Osteoblast (primary cell): ENCODE measurements around the gene PLEKHG4B. TPM values are rescaled to one million over a fixed set of nuclear protein-coding genes. Genes with fewer than 3 reads are reported as not detected.

Experiments used
- DNase-seq: peaks from one replicate; pipeline ENCODE4 v3.0.0; 2011; ENCODE audit warnings: low spot score, mixed read lengths; ENCODE audit not compliant: insufficient read length; ENCODE audit errors: missing footprints
- H2AFZ ChIP-seq: 2 replicates; pipeline ENCODE4 v1.6.0; 2011; ENCODE audit warnings: mild to moderate bottlenecking, low read length
- H3K27ac ChIP-seq: 2 replicates; pipeline ENCODE4 v1.5.1; 2011; ENCODE audit warnings: mild to moderate bottlenecking, low read depth, low read length, moderate library complexity
- H3K27me3 ChIP-seq: 2 replicates; pipeline ENCODE4 v1.6.0; 2012; ENCODE audit warnings: mild to moderate bottlenecking, control low read depth, inconsistent platforms, low read length, moderate library complexity; ENCODE audit not compliant: insufficient read depth
- H3K36me3 ChIP-seq: 2 replicates; pipeline ENCODE4 v1.5.1; 2011; ENCODE audit warnings: mild to moderate bottlenecking, low read length, control low read depth, moderate library complexity; ENCODE audit not compliant: insufficient read depth
- H3K4me1 ChIP-seq: 2 replicates; pipeline ENCODE4 v1.5.1; 2011; ENCODE audit warnings: mild to moderate bottlenecking, low read length, control low read depth, moderate library complexity; ENCODE audit not compliant: insufficient read depth
- H3K4me2 ChIP-seq: 2 replicates; pipeline ENCODE4 v1.6.0; 2011; ENCODE audit warnings: mild to moderate bottlenecking, low read length; ENCODE audit not compliant: insufficient read depth
- H3K4me3 ChIP-seq: fragments of 200-600 bp; sonication (generic); 3 replicates; pipeline ENCODE4 v1.5.1; 2012; ENCODE audit warnings: mild to moderate bottlenecking, low read length, inconsistent platforms; ENCODE audit not compliant: insufficient read depth
- H3K79me2 ChIP-seq: 2 replicates; pipeline ENCODE4 v1.6.0; 2012; ENCODE audit warnings: mild to moderate bottlenecking, low read length, control low read depth, inconsistent platforms; ENCODE audit not compliant: insufficient read depth
- H3K9me3 ChIP-seq: 2 replicates; pipeline ENCODE4 v1.5.1; 2011; ENCODE audit warnings: low read depth, low read length, control low read depth
- H4K20me1 ChIP-seq: 2 replicates; pipeline ENCODE4 v1.6.0; 2012; ENCODE audit warnings: mild to moderate bottlenecking, low read length, control low read depth; ENCODE audit not compliant: insufficient read depth
- CTCF ChIP-seq: IDR thresholded peaks from 2 replicates; pipeline ENCODE4 v1.5.1; 2011; ENCODE audit warnings: mild to moderate bottlenecking, low read depth, low read length, moderate library complexity; ENCODE audit errors: extremely low read depth
- total RNA-seq: library from RNA; depleted of rRNA; stranded (reverse); fragments of >200 nt; gene quantifications from 2 replicates; pipeline ENCODE4 v1.2.3, GENCODE V29; 2012

PLEKHG4B gene
- total RNA-seq, 1 donor: 0.36 TPM

- Histone ChIP-seq H3K27ac (no peak overlapping the region), H2AFZ (no peak overlapping the region), H3K9me3 (no peaks in the 10 kb centered on the region), H3K4me3 (no peak overlapping the region), H4K20me1 (no peaks in the 10 kb centered on the region), H3K79me2 (no peaks in the 10 kb centered on the region), H3K36me3 (no peaks in the 10 kb centered on the region), H3K4me2 (no peak overlapping the region), H3K4me1 (peaks cover 32% of the 10 kb centered on the region), H3K27me3 (no peaks in the 10 kb centered on the region)
- no peak for TF ChIP-seq CTCF
- peak; percentile 53 for DNase-seq
These were observed 63.9 kb downstream of the PLEKHG4B start for GRCh38 chr5:155651-156410.

- H2AFZ ChIP-seq: no peak overlapping the region
- H3K9me3 ChIP-seq: no peaks in the 10 kb centered on the region
- peaks cover 37% of the 10 kb centered on the region for H3K4me1 ChIP-seq
- DNase-seq: peak; percentile 68
- peaks cover 1% of the 10 kb centered on the region for H3K27me3 ChIP-seq
- H3K27ac ChIP-seq: no peak overlapping the region
- TF ChIP-seq CTCF: no peak
- no peak overlapping the region for H3K4me2 ChIP-seq
- H3K79me2 ChIP-seq: no peaks in the 10 kb centered on the region
- no peak overlapping the region for H3K4me3 ChIP-seq
- H4K20me1 ChIP-seq: no peaks in the 10 kb centered on the region
- H3K36me3 ChIP-seq: no peaks in the 10 kb centered on the region
These were observed 64.6 kb downstream of the PLEKHG4B start for GRCh38 chr5:156411-157072.

- H4K20me1 ChIP-seq: no peaks in the 10 kb centered on the region
- H3K9me3 ChIP-seq: no peaks in the 10 kb centered on the region
- TF ChIP-seq CTCF: no peak
- peaks cover 3% of the 10 kb centered on the region for H3K27me3 ChIP-seq
- H3K27ac ChIP-seq: no peak overlapping the region
- no peaks in the 10 kb centered on the region for H3K36me3 ChIP-seq
- H3K79me2 ChIP-seq: no peaks in the 10 kb centered on the region
- peak; percentile 38 for DNase-seq
- no peak overlapping the region for H3K4me2 ChIP-seq
- H3K4me1 ChIP-seq: peaks cover 37% of the 10 kb centered on the region
- no peak overlapping the region for H2AFZ ChIP-seq
- no peak overlapping the region for H3K4me3 ChIP-seq
These were observed 65.3 kb downstream of the PLEKHG4B start for GRCh38 chr5:157126-157715.

GRCh38 chr5:157801-158200 lies 65.8 kb downstream of the PLEKHG4B start:
- no peaks in the 10 kb centered on the region for H4K20me1 ChIP-seq
- H2AFZ ChIP-seq: no peak overlapping the region

More at GRCh38 chr5:157801-158200, 65.8 kb downstream of the PLEKHG4B start:
- H3K9me3 ChIP-seq: no peaks in the 10 kb centered on the region
- DNase-seq: peak; percentile 44
- H3K4me2 ChIP-seq: no peak overlapping the region
- no peak for TF ChIP-seq CTCF
- no peaks in the 10 kb centered on the region for H3K79me2 ChIP-seq
- H3K36me3 ChIP-seq: no peaks in the 10 kb centered on the region
- H3K27me3 ChIP-seq: peaks cover 3% of the 10 kb centered on the region
- H3K4me3 ChIP-seq: no peak overlapping the region
- peaks cover 37% of the 10 kb centered on the region for H3K4me1 ChIP-seq
- no peak overlapping the region for H3K27ac ChIP-seq
